ENCODE data around the gene FHOD3. TPM values are rescaled to one million over a fixed set of nuclear protein-coding genes. Genes with fewer than 3 reads are reported as not detected.

The FHOD3 gene
- total and polyA plus RNA-seq, 9 of the 15 experiments (the other 6 are each of a cell fraction or from before 2014, with no cell fraction given) = 0.11 TPM; not detected in 8

- Histone ChIP-seq H4K20me1 (replicated peaks; ENCODE audit: control insufficient read depth, insufficient read depth, low read length) (peaks cover 8% of the 10 kb centered on the region; the same call in 1 of the 2 replicates), H3K27me3 (ENCODE audit: control insufficient read depth in 2 of 2, insufficient read depth in 2 of 2, low read length in 2 of 2) (peaks cover 9 to 34% of the 10 kb centered on the region in 2 experiments; a peak in 3 of 5 replicates), H2AFZ (ENCODE audit: low read depth, low read length) (no peak overlapping the region; the same call in 1 of the 2 replicates), H3K36me3 (ENCODE audit: control insufficient read depth, insufficient read depth, low read length) (no peaks in the 10 kb centered on the region), H3K27ac (ENCODE audit: extremely low read depth, low read depth, low read length) (no peak overlapping the region), H3K9me3 (replicated peaks; ENCODE audit: control insufficient read depth, insufficient read depth, low read depth, low read length) (no peaks in the 10 kb centered on the region), H3K9ac (ENCODE audit: insufficient read depth in 1 of 2, low read depth in 2 of 2, low read length in 2 of 2) (no peak overlapping the region), H3K79me2 (ENCODE audit: control insufficient read depth, insufficient read depth, low read length) (no peaks in the 10 kb centered on the region), H3K4me1 (replicated peaks in 1 of 2; ENCODE audit: control insufficient read depth in 2 of 2, insufficient read depth in 2 of 2, low read length in 2 of 2) (no peaks in the 10 kb centered on the region), H3K4me2 (ENCODE audit: insufficient read depth, low read length) (no peak overlapping the region), H3K9me1 (ENCODE audit: control insufficient read depth, insufficient read depth, low read length) (no peaks in the 10 kb centered on the region), H3K4me3 (no peak overlapping the region)
- FAIRE-seq (no peak), DNase-seq (ENCODE audit: extremely low read depth in 1 of 4, low spot score in 3 of 4) (no peak), ATAC-seq (no peak; the same call in 2 of the 3 replicates)
- CTCF ChIA-PET (ENCODE audit: low intra/inter-chr PET ratio) = no interaction called here
- in situ Hi-C loops (cut with MboI) (no loop called here), intact Hi-C loops (cut with micrococcal nuclease) (no loop called here)
- no TSS peak for BruUV-seq (replicated peaks)
- POLR2A ChIA-PET = no interaction called here
- WGBS (ENCODE audit: insufficient coverage, low coverage, missing lambda C conversion rate) = 0% methylated on average over 6 of the region's 6 CpGs
- TF ChIP-seq NFIC (IDR thresholded peaks at IDR 0.05) (peak; percentile 44), RNF219 (CRISPR knock-in tag; IDR thresholded peaks at IDR 0.05) (no peak)
Measured at GRCh38 chr18:36709315-36709714, 411.8 kb downstream of the FHOD3 start.

All from K562 (cell line).